SKM-1 treated with dmso at 0.1 percent for 144 hours (cell line): ENCODE results near the gene AREL1.
A peak's percentile ranks its signal among the peaks of the same experiment; 100 is the strongest.
"Not testable (repeated sequence)": the region's sequence is repeated elsewhere in the genome, so short reads cannot be mapped to it uniquely, and the experiment has no call there.

Experiments
- DNase-seq: peaks from one replicate; lab custom pipeline; 2025; ENCODE audit not compliant: unreplicated experiment; lab: John Stamatoyannopoulos, UW

The AREL1 gene

GRCh38 chr14:74712499-74713394 lies at the start of gene AREL1, which contains the start of gene FCF1:
Gene AREL1 (minus strand): TSS chr14:74713080. CDS start chr14:74685615, 27,465 bp downstream.
Gene FCF1 (plus strand): TSS chr14:74713144. CDS start chr14:74713198, 54 bp downstream.
- no peak for DNase-seq

- DNase-seq = not testable (repeated sequence)
Observed at GRCh38 chr14:74758505-74758904, 45.6 kb upstream of the AREL1 start.

- DNase-seq = no peak
Observed at GRCh38 chr14:74756326-74756725, 43.4 kb upstream of the AREL1 start.

GRCh38 chr14:74754899-74755298 lies 42.0 kb upstream of the AREL1 start:
- no peak for DNase-seq

GRCh38 chr14:74754157-74754556 lies 41.3 kb upstream of the AREL1 start:
- DNase-seq = no peak

GRCh38 chr14:74747237-74747636 lies 34.4 kb upstream of the AREL1 start:
- DNase-seq = no peak

GRCh38 chr14:74739293-74740030 lies 26.6 kb upstream of the AREL1 start:
- DNase-seq = no peak

GRCh38 chr14:74737753-74738325 lies 25.0 kb upstream of the AREL1 start:
- no peak for DNase-seq

- no peak for DNase-seq
Observed at GRCh38 chr14:74735125-74735524, 22.2 kb upstream of the AREL1 start.

GRCh38 chr14:74733221-74733620 lies 20.3 kb upstream of the AREL1 start:
- DNase-seq = no peak

GRCh38 chr14:74732387-74732786 lies 19.5 kb upstream of the AREL1 start:
- no peak for DNase-seq

GRCh38 chr14:74723134-74723533 lies 10.3 kb upstream of the AREL1 start:
- DNase-seq = no peak

- no peak for DNase-seq
Observed at GRCh38 chr14:74720526-74720925, 7.6 kb upstream of the AREL1 start.

GRCh38 chr14:74713395-74713735 lies 485 bp upstream of the AREL1 start:
- DNase-seq = no peak

GRCh38 chr14:74711651-74712050 lies 1.2 kb downstream of the AREL1 start:
- DNase-seq = no peak

GRCh38 chr14:74710480-74710879 lies 2.4 kb downstream of the AREL1 start:
- DNase-seq = no peak

- DNase-seq = no peak
Observed at GRCh38 chr14:74705613-74706500, 7.0 kb downstream of the AREL1 start.

- DNase-seq = no peak
Observed at GRCh38 chr14:74704656-74705055, 8.2 kb downstream of the AREL1 start.

- DNase-seq = no peak
Observed at GRCh38 chr14:74703043-74703442, 9.8 kb downstream of the AREL1 start.

- DNase-seq = no peak
Observed at GRCh38 chr14:74702293-74702692, 10.6 kb downstream of the AREL1 start.

GRCh38 chr14:74698465-74698864 lies 14.4 kb downstream of the AREL1 start:
- DNase-seq = peak; percentile 28
